Stomach (tissue), 4 donors: Measurements from ENCODE around the gene GNB5.

Experiments
- CTCF ChIP-seq, 7 experiments: fragments of 450-650 bp in 4 of 7; fragments of 200-600 bp in 3 of 7; sonication (generic) in 3 of 7; IDR thresholded peaks; one replicate each; pipeline ENCODE4 v1.5.1; 2016 to 2019; ENCODE audit warnings: antibody characterized with exemption in 7 of 7, control low read depth in 2 of 7, mild to moderate bottlenecking in 1 of 7
- POLR2A ChIP-seq, 4 donors: fragments of 450-650 bp; IDR thresholded peaks; one replicate each; pipeline ENCODE4 v1.6.1; 2016; ENCODE audit warnings: antibody characterized with exemption in 4 of 4, control low read depth in 2 of 4, mild to moderate bottlenecking in 1 of 4, moderate library complexity in 1 of 4
- POLR2AphosphoS5 ChIP-seq, 3 donors: sonication (generic); formaldehyde crosslinking; IDR thresholded peaks; one replicate each; pipeline ENCODE4 v1.6.1; 2016; ENCODE audit warnings: antibody characterized with exemption in 3 of 3

GRCh38 chr15:52180196-52180835 lies 10.9 kb downstream of the GNB5 start:
- no peak for TF ChIP-seq POLR2A (IDR thresholded peaks at IDR 0.05)
- TF ChIP-seq CTCF (IDR thresholded peaks at IDR 0.05): no peak
- no peak for TF ChIP-seq POLR2AphosphoS5 (IDR thresholded peaks at IDR 0.05)
